ENCODE data around the gene PGAM2.

The PGAM2 gene

DNA sequence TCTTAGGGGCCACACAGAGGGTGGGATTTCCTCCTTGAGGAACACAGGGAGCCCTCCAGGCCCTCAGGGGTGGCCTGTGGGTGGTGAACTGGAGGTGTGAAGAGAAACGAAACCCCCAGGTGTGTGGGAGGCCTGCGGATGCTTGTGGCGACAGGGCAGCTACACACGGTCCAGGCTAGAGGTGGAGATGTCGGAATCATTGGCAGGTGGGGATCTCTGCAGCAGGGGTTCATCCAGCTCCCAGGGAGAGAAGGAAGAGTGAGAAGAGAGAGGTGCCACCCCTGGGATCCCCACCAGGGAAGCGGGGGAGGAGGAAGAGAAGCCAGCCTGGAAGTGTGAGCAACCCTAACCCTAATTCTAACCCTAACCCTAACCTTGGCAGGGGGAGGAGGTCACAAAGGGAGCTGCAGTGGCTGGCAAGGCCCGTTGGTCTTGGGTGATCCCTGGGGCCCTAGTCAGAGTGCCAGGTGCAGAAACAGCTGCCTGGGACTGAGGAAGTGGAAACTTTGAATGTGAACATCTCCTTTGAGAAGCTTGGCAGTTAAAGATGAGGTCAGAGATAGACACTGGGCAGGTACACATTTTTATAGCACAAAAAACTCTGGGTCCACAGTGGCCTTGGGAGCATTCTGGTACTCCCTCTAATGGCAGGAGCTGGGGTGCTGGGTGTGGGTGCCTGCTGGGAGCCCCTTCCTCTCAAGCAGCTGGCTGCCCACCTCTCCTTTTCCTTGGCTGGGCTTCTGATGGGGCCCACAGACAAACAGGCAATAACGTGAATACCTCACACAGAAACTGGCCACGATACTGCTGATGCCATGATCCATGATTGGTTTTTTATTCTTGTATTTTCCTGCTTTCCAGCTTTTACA lies 31.9 kb upstream of the PGAM2 start:
- TF ChIP-seq, protein P1, sequence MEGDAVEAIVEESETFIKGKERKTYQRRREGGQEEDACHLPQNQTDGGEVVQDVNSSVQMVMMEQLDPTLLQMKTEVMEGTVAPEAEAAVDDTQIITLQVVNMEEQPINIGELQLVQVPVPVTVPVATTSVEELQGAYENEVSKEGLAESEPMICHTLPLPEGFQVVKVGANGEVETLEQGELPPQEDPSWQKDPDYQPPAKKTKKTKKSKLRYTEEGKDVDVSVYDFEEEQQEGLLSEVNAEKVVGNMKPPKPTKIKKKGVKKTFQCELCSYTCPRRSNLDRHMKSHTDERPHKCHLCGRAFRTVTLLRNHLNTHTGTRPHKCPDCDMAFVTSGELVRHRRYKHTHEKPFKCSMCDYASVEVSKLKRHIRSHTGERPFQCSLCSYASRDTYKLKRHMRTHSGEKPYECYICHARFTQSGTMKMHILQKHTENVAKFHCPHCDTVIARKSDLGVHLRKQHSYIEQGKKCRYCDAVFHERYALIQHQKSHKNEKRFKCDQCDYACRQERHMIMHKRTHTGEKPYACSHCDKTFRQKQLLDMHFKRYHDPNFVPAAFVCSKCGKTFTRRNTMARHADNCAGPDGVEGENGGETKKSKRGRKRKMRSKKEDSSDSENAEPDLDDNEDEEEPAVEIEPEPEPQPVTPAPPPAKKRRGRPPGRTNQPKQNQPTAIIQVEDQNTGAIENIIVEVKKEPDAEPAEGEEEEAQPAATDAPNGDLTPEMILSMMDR (conservative IDR thresholded peaks at IDR 0.05; ENCODE audit: low read depth, low read length) = no peak
- no peak overlapping the region for H3K4me3 ChIP-seq (ENCODE audit: low read depth, low read length)
- no peak for DNase-seq (ENCODE audit: low read depth)

DNA sequence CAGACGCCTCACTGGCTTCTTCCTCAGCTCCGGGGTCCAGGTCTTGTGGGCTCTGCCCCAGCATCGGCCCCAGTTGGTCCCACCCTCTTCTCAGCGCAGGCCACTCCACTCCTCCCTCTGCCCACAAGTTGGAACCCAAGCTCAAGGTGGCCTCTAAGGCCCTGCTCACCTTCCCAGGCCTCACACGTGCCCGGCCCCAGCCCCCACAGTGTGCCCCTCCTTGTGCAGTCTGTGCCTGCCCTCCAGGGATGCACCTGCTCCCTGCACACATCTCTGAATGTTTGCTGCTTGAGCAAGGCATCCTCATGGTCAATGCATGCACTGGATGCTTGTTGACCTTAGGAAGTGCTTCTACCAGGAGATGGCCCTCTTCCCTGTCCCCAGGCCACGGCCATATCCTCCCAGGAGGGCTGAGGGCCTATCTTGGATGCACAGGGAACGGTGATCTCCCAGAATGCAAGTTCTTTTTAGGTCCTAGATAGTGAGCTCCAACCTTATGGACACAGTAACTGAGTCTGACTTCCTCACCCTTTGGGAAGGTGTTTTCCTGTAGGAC lies 31.0 kb upstream of the PGAM2 start:
- no peak for DNase-seq (ENCODE audit: low read depth)
- TF ChIP-seq, protein P1 (conservative IDR thresholded peaks at IDR 0.05; ENCODE audit: low read depth, low read length) = no peak

DNA sequence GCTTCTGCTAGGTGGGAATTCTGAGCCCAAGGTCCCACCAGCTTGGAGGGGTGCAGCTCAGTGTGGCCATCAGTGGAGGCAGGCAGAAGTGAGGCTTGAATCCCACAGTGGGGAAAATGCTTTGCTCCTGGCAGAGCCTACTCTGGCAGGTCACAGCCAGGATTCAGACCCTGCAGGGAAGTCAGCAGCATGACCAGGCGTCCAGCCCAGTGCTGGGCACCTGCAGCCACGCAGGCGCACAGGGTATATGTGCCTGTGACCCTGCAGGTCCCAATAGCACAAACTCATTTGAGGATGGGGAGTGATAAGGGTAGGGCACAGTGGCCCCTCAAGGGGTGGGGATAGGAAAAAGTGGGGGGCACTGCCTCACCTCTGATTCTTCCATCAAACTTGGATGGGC lies 30.4 kb upstream of the PGAM2 start:
- no peak overlapping the region for H3K4me3 ChIP-seq (ENCODE audit: low read depth, low read length)
- DNase-seq (ENCODE audit: low read depth) = no peak
- TF ChIP-seq, protein P1 (conservative IDR thresholded peaks at IDR 0.05; ENCODE audit: low read depth, low read length) = no peak

More for the DNA sequence above, 31.0 kb upstream of the PGAM2 start:
- H3K4me3 ChIP-seq (ENCODE audit: low read depth, low read length) = no peak overlapping the region

DNA sequence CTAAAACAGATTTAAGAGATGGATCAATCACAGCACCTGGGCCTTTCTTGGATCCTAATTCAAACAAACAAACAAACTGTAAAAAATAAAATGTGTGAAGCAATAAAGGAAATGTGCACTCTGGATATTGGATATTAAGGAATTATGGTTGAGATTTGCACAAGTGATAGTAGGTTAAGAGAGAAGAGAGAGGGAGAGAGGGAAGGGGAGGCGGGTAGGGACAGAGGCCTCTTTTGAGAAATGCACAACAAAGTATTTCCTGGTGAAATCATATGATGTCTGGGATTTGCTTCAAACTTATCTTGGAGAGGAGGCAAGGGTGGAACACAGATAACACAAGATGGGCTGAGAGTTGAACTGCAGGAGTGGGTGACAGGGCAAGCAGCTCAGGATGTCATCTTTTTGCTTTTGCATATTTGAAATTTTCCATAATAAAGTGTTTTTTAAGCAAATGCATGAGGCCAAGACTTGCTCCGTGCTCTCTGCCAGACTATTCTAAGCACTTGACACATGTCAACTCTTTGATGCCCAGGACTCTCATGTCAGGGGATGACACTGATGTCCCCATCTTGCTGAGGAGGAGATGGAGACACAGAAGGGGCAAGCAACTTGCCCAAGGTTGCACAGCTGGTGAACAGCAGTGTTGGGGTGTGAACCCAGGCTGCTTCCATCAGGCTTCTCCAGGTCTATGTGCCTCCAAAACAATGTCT lies 29.7 kb upstream of the PGAM2 start:
- no peak for DNase-seq (ENCODE audit: low read depth)
- TF ChIP-seq, protein P1 (conservative IDR thresholded peaks at IDR 0.05; ENCODE audit: low read depth, low read length) = no peak
- H3K4me3 ChIP-seq (ENCODE audit: low read depth, low read length) = no peak overlapping the region

DNA sequence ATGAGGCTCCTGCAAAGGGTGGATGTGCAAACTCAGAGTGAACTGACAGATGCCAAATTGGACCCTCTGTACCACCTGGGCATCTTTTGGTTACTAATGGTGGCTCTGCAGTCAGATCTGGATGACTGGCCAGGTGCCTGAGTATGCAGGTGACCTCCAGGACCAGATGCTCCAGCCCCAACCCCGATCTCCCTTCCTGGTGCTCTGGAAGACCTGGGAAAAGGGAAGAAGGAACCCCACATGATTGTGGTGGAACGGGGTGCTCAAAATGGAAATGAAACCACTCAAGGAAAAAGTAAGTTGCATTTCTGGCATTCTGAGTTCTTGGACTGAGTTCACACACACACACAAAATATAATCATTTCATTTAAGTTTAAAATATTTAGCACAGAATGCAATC lies 29.0 kb upstream of the PGAM2 start:
- H3K4me3 ChIP-seq (ENCODE audit: low read depth, low read length) = no peak overlapping the region
- TF ChIP-seq, protein P1 (conservative IDR thresholded peaks at IDR 0.05; ENCODE audit: low read depth, low read length) = no peak
- DNase-seq (ENCODE audit: low read depth) = peak; percentile 24

DNA sequence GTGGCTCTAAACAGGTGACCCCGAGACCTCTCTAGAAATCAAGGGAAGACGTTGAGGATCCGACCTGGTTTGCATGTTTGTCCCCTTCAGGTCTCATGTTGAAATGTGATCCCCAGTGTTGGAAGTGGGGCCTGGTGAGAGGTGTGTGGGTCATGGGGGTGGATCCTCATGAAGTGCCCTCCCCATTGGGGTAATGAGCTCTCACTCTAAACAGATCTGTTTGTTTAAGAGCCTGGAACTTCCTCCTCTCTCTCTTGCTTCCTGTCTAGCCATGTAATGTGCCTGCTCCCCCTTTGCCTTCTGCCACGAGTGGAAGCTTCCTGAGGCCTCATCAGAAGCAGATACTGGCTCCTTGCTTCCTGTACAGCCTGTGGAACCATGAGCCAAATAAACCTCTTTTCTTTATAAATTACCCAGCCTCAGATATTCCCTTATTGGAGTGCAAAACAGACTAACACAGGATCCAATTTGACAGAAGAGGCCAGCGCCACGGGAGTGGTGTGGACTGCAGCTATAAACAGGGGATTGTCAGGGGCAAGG lies 27.8 kb upstream of the PGAM2 start:
- H3K4me3 ChIP-seq (ENCODE audit: low read depth, low read length) = no peak overlapping the region
- no peak for DNase-seq (ENCODE audit: low read depth)
- TF ChIP-seq, protein P1 (conservative IDR thresholded peaks at IDR 0.05; ENCODE audit: low read depth, low read length) = no peak

All from choroid plexus epithelial cell (primary cell).